ENCODE measurements around the gene IFNA13. TPM values are rescaled to one million over a fixed set of nuclear protein-coding genes. Genes with fewer than 3 reads are reported as not detected.

The IFNA13 gene
- total and polyA plus RNA-seq, 9 of the 15 experiments (the other 6 are each of a cell fraction or from before 2014, with no cell fraction given), result not detected

DNA sequence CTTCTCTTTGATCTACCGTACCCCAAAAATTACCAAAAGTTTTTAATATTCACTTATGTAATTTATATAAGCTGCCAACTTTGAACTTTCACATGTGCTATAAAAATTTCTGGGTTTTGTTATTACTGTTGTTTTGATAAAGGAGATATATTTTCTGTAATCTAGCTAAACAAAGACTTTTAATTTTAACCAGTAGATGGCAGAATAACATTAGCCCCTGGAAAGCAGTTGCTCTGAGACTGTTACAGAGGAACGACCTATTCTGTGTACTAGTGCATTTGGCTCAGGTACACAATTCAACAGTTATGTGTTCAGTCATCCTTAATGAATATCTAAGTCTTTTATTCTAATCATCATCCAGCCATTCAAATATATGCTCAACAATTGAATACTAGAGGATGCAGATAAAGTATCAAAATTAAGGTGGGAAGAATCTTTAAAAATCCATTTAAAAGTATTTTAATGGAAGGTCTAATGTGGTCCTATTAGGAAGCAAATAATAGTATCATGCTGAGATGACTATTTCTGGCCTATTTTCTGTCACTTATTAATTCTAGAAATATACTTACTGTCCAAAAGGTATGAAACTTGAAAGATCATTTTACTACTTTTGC is 41.2 kb downstream of the IFNA13 start:
- Histone ChIP-seq H4K20me1 (replicated peaks; ENCODE audit: control insufficient read depth, insufficient read depth, low read length) (no peaks in the 10 kb centered on the region), H3K9me3 (replicated peaks; ENCODE audit: control insufficient read depth, insufficient read depth, low read depth, low read length) (no peaks in the 10 kb centered on the region), H3K36me3 (ENCODE audit: control insufficient read depth, insufficient read depth, low read length) (no peaks in the 10 kb centered on the region), H3K27ac (ENCODE audit: extremely low read depth, low read depth, low read length) (no peak overlapping the region), H3K4me1 (replicated peaks in 1 of 2; ENCODE audit: control insufficient read depth in 2 of 2, insufficient read depth in 2 of 2, low read length in 2 of 2) (no peaks in the 10 kb centered on the region), H3K9ac (ENCODE audit: insufficient read depth in 1 of 2, low read depth in 2 of 2, low read length in 2 of 2) (no peak overlapping the region), H3K79me2 (ENCODE audit: control insufficient read depth, insufficient read depth, low read length) (no peaks in the 10 kb centered on the region), H2AFZ (ENCODE audit: low read depth, low read length) (no peak overlapping the region), H3K4me3 (no peak overlapping the region), H3K4me2 (ENCODE audit: insufficient read depth, low read length) (no peak overlapping the region), H3K9me1 (ENCODE audit: control insufficient read depth, insufficient read depth, low read length) (no peaks in the 10 kb centered on the region), H3K27me3 (ENCODE audit: control insufficient read depth in 2 of 2, insufficient read depth in 2 of 2, low read length in 2 of 2) (no peaks in the 10 kb centered on the region)
- POLR2A ChIA-PET, result no interaction called here
- ATAC-seq, result no peak
- intact Hi-C loops (cut with micrococcal nuclease) (no loop called here), in situ Hi-C loops (cut with MboI) (no loop called here)
- DNase-seq (ENCODE audit: extremely low read depth in 1 of 4, low spot score in 3 of 4), result no peak
- no peak for FAIRE-seq
- WGBS (ENCODE audit: insufficient coverage, low coverage, missing lambda C conversion rate), result no CpG with 5 or more reads among the region's 2 CpGs
- CTCF ChIA-PET (ENCODE audit: low intra/inter-chr PET ratio), result no interaction called here
- no peak for TF ChIP-seq SLC30A9 (CRISPR knock-in tag; IDR thresholded peaks at IDR 0.05)
- no peak for TF ChIP-seq CSDE1 (IDR thresholded peaks at IDR 0.05)
- TF ChIP-seq, protein P1, sequence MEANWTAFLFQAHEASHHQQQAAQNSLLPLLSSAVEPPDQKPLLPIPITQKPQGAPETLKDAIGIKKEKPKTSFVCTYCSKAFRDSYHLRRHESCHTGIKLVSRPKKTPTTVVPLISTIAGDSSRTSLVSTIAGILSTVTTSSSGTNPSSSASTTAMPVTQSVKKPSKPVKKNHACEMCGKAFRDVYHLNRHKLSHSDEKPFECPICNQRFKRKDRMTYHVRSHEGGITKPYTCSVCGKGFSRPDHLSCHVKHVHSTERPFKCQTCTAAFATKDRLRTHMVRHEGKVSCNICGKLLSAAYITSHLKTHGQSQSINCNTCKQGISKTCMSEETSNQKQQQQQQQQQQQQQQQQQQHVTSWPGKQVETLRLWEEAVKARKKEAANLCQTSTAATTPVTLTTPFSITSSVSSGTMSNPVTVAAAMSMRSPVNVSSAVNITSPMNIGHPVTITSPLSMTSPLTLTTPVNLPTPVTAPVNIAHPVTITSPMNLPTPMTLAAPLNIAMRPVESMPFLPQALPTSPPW (CRISPR knock-in tag; IDR thresholded peaks at IDR 0.05), result no peak
- TF ChIP-seq, protein P2, sequence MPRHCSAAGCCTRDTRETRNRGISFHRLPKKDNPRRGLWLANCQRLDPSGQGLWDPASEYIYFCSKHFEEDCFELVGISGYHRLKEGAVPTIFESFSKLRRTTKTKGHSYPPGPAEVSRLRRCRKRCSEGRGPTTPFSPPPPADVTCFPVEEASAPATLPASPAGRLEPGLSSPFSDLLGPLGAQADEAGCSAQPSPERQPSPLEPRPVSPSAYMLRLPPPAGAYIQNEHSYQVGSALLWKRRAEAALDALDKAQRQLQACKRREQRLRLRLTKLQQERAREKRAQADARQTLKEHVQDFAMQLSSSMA (CRISPR knock-in tag; IDR thresholded peaks at IDR 0.05), result no peak
- no TSS peak for BruUV-seq (replicated peaks)

Measured in K562 (cell line).